Keratinocyte (primary cell): ENCODE measurements around the gene TTC28.

Source experiments
- EZH2 ChIP-seq: IDR thresholded peaks from one replicate; pipeline ENCODE4 v1.6.1; 2012; ENCODE audit warnings: inconsistent platforms, mild to moderate bottlenecking, low read length, moderate library complexity
- TF ChIP-seq, protein P1 (sequence below), 3 experiments: IDR thresholded peaks in 1 of 3; conservative IDR thresholded peaks in 1 of 3; optimal IDR thresholded peaks in 1 of 3; 2 replicates in 2 of 3; 3 replicates in 1 of 3; pipeline versions ENCODE3 to v1.5.1; 2011; ENCODE audit warnings: low read length in 3 of 3, mild to moderate bottlenecking in 3 of 3, moderate library complexity in 2 of 3, control low read depth in 1 of 3, inconsistent platforms in 1 of 3; ENCODE audit not compliant: insufficient read depth in 2 of 3; ENCODE audit errors: extremely low read depth in 1 of 3

DNA sequence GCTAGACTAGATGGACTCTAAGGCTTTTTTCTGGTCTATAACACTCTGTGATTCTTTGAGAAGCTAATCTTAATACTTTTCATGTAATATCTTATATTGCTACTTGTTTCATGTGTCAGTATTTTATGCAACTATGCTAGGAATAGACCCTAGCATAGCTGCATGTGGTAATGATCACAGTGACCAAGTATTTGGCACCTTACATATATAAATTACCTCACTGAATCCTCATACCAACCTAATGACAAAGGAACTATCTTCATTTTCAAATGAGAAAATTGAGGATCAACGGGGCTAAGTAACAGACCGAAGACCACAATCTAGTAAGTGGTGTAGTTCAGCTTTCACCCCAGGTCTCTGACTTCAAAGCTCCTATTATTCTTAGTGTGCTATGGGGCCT is 433.2 kb downstream of the TTC28 start:
- TF ChIP-seq, protein P1, sequence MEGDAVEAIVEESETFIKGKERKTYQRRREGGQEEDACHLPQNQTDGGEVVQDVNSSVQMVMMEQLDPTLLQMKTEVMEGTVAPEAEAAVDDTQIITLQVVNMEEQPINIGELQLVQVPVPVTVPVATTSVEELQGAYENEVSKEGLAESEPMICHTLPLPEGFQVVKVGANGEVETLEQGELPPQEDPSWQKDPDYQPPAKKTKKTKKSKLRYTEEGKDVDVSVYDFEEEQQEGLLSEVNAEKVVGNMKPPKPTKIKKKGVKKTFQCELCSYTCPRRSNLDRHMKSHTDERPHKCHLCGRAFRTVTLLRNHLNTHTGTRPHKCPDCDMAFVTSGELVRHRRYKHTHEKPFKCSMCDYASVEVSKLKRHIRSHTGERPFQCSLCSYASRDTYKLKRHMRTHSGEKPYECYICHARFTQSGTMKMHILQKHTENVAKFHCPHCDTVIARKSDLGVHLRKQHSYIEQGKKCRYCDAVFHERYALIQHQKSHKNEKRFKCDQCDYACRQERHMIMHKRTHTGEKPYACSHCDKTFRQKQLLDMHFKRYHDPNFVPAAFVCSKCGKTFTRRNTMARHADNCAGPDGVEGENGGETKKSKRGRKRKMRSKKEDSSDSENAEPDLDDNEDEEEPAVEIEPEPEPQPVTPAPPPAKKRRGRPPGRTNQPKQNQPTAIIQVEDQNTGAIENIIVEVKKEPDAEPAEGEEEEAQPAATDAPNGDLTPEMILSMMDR (optimal IDR thresholded peaks at IDR 0.05 in 1 of 3, IDR thresholded peaks at IDR 0.05 in 1 of 3, conservative IDR thresholded peaks at IDR 0.05 in 1 of 3; ENCODE audit: extremely low read depth in 1 of 3, insufficient read depth in 2 of 3, low read length in 3 of 3) = no peak
- TF ChIP-seq EZH2 = no peak
